OCI-M1 (cell line): Measurements from ENCODE around the gene C22orf42.
"Not testable (repeated sequence)": the region's sequence is repeated elsewhere in the genome, so short reads cannot be mapped to it uniquely, and the experiment has no call there.

ENCODE experiments used
- DNase-seq: peaks from one replicate; lab custom pipeline; 2025; lab: John Stamatoyannopoulos, UW

C22orf42 gene

GRCh38 chr22:32135958-32136357 lies 23.1 kb downstream of the C22orf42 start:
- DNase-seq: not testable (repeated sequence)

DNA sequence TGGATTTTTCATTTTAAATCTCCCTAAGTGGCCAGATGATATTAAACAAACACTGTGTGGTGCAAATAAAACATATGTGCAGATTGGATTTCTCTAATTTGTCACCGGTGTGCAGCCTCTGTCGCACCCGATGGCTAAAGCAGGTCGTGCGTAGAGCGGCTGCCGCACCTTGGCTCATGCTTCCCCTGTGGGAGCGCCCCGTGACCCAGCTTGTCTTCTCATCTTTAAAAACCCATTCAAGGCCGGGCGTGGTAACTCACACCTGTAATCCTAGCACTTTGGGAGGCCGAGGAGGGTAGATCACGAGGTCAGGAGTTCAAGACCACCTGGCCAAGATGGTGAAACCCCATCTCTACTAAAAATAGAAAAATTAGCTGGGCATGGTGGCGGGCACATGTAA lies 24.3 kb downstream of the C22orf42 start:
- not testable (repeated sequence) for DNase-seq

DNA sequence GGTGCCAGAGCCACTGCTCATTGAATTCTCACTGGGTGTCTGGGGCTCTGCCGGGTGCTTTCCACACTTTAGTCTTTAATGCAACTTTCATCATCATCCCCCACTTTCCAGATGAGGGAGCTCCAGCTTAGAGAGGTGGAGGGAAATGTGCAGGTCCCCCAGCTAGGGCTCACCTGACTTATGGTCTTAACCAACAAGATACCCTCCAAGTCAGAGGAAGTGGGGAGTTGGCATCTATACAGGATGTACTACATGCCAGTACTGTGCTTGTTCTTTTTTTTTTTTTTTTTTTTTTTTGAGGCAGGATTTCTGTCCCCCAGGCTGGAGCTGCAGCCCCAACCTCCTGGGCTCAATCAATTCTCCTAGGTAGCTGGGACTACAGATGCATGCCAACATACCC lies 26.3 kb downstream of the C22orf42 start:
- no peak for DNase-seq

- DNase-seq: no peak
Measured at GRCh38 chr22:32132126-32132525, 27.0 kb downstream of the C22orf42 start.

- DNase-seq: no peak
Measured at GRCh38 chr22:32130464-32130863, 28.6 kb downstream of the C22orf42 start.

- no peak for DNase-seq
Measured at GRCh38 chr22:32127904-32128303, 31.2 kb downstream of the C22orf42 start.

- DNase-seq: no peak
Measured at GRCh38 chr22:32123657-32124056, 35.4 kb downstream of the C22orf42 start.

DNA sequence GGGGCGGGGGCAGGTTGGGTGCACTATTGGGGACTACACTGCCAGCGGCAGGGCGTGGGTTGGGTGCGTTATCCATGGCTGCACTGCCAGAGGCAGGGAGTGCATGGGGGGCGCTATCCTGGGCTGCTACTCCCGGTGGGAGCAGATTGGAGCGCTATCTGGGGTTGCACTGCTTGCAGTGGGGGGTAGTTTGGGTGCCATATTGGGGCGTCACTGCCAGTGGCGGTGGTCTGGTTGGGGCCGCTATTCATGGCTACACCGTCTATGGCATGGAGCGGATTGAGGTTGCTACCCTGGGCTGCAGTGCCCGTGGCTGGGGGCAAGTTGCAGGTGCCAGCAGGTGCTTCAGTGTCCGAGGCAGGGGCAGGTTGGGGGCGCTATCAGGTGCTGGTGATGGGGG lies 36.2 kb downstream of the C22orf42 start:
- no peak for DNase-seq

- DNase-seq: no peak
Measured at GRCh38 chr22:32120603-32121002, 38.5 kb downstream of the C22orf42 start.

DNA sequence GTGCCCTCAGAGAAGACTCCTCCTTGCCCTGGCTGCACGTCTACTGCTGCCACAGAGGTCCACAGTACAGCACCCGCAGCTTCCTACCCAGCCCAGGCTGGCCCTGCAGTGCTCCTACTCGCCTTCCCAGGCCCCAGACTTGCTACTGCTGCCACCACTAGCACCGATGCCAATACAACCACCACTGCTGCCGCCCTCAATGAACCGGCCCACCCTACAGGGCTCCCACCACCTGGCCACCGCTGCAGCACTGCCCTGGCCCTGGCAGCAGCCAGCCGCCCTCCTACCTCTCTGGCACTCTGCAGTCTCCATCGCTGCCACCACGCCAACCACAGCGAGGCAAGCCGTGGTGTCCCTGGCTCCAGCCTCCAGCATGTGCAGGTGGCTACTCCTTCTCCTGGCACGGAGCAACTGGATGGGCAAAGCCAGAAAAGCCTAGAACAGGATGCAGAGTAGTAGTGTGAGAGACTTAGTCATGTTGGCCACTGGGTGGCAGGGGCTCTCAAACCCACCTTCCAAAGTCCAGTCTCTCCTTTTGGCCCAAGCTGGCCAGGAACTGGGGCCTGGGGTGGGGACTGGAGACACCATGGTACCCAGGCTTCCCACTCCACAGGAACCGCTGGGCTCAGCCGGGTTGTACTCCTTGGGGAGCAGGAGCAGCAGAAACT lies 39.4 kb downstream of the C22orf42 start:
- no peak for DNase-seq

DNA sequence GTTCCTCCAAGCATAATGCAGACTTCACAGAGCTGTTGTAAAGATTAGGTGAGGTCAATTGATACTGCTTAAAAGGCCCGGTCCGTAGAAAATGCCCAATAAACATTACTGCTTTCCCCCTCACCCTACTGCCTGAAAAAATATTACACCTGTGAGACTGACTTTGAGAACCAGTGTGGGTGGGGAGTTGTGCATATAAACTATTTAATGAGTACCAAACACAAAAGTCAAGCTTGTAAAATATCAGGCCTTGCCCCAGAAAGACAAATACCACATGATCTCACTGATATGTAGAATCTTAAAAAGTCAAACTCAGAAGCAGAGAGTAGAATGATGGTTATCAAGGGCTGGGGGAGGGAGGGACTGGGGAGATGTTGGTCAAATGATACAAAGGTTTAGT lies 46.7 kb downstream of the C22orf42 start:
- DNase-seq: no peak

DNA sequence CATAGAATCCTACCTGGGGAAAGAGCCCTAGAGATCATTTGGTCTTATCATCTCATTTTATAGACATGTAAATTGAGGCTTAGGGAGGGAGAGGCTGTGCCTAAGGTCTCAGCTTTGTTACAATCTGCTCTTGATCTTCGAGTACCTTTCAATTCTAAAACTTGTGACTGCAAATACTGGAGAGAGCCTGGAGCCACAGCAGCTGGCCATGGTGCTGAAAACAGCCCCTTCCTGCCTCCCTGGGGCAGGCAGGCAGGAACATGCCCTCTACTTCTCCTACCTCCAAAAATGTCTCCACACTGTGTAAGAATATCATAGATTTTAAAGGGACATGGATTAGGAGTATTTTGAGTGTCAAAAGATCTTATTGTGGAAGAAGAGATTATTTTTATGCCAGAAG lies 52.2 kb downstream of the C22orf42 start:
- DNase-seq: peak; percentile 26

DNA sequence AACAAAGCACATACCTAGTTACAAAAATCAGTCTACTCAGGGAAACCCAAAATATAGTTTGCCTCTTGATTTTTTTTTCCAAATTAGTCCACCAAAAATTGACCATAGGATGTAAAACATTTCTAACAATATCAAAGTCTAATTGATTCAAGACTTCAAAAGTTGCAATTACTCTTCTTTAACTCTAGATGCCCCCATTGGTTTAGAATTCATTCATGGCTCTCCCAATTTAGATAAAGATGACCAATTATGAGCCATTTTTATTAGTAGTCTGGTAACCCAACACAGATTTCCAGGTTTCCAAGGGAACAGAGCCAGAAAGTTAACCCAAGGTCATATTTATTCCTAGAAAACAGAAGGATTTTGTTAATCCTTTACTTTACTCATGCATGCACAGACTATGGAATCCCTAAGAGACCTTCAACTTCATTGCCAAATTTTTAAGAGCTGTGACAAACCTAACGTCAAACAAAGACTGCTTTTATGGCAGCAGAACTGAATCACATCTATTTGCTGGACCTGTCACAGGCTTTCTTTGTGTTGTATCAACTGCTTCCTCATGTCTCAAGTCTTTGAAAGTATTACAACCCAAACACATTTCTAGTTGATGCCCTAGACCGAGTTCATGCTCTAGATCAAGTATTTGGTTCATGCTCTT lies 55.3 kb downstream of the C22orf42 start:
- peak; percentile 41 for DNase-seq

- no peak for DNase-seq
Measured at GRCh38 chr22:32100711-32101110, 58.4 kb downstream of the C22orf42 start.
